ENCODE data around the gene ATRIP.
"Not testable (repeated sequence)": the region's sequence is repeated elsewhere in the genome, so short reads cannot be mapped to it uniquely, and the experiment has no call there.

The ATRIP gene

GRCh38 chr3:48467110-48467454 is 20.5 kb downstream of the ATRIP start:
- peak overlapping the region; percentile 91 for H3K9ac ChIP-seq (ENCODE audit: low read length)

DNA sequence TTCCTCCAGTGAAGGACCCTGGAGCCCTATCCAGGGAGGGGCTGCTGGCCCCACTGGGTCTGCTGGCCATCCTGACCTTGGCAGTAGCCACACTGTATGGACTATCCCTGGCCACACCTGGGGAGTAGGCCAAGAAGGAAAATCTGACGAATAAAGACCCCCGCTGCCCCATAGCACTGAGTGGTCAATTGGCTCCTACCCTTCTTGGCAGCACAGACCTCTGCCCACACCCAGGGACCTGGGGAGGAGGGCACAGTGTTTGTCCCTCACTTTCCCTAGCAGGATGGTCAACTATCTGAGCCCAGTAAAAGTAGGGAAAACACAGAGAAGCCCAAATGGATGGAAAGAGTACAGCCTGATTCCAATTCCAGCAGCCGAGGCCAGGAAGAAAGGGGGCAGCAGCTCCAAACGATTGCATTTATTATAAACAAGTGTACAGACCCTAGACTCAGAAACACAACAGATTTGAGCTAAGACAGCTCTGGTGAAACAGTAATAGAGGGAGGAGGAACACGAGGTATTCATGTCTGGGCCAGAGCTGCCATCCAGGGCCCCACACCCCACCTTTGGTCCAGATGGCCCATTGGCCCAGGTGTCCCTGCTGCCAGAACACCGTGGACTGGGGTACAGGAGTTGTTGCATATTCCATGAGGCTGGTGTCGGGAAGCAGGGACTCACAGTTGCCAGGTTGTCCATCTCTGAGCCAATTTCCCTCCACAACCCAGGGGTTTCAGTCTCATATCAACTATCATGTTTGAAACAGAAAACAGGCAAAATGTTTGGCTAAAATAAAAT is 21.1 kb downstream of the ATRIP start:
- H3K4me1 ChIP-seq (ENCODE audit: insufficient read depth, low read length) = peaks cover 72% of the 10 kb centered on the region
- peaks cover 32% of the 10 kb centered on the region for H3K36me3 ChIP-seq (ENCODE audit: insufficient read depth, low read length)
- no peaks in the 10 kb centered on the region for H3K27me3 ChIP-seq (ENCODE audit: control insufficient read depth in 1 of 2, insufficient read depth in 2 of 2, low read length in 2 of 2)
- peak overlapping the region; percentile 4 to 86 for H3K4me3 ChIP-seq (ENCODE audit: low read depth in 1 of 2, low read length in 2 of 2)
- peak overlapping the region; percentile 97 for H3K27ac ChIP-seq (ENCODE audit: low read depth, low read length)
- peak overlapping the region; percentile 91 for H3K9ac ChIP-seq (ENCODE audit: low read length)
- H3K9me3 ChIP-seq (ENCODE audit: low read length) = no peaks in the 10 kb centered on the region

More at GRCh38 chr3:48467110-48467454, 20.5 kb downstream of the ATRIP start:
- peaks cover 32% of the 10 kb centered on the region for H3K36me3 ChIP-seq (ENCODE audit: insufficient read depth, low read length)
- H3K27me3 ChIP-seq (ENCODE audit: control insufficient read depth in 1 of 2, insufficient read depth in 2 of 2, low read length in 2 of 2) = no peaks in the 10 kb centered on the region
- peaks cover 71% of the 10 kb centered on the region for H3K4me1 ChIP-seq (ENCODE audit: insufficient read depth, low read length)
- peak overlapping the region; percentile 97 for H3K27ac ChIP-seq (ENCODE audit: low read depth, low read length)
- H3K9me3 ChIP-seq (ENCODE audit: low read length) = no peaks in the 10 kb centered on the region
- peak overlapping the region; percentile 4 to 86 for H3K4me3 ChIP-seq (ENCODE audit: low read depth in 1 of 2, low read length in 2 of 2)

DNA sequence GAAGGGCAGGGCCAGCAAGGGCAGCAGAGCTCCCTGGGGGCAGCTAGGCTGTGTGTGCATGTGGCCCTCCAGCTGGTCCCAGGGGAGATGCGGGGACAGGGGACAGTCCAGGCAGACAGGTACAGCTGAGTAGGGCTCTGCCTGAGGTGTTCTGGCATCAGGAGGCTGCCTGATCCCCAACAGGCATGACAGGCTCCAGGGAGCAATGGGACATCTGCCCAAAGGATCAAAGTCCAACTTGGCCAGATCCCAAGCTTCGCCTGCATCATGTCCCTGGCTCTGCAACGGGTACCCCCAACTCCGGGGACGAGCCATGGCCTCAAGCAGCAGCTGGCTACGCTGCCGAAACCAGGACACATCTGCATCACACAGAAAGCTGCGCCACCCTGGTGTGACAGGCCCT is 21.8 kb downstream of the ATRIP start:
- H3K27me3 ChIP-seq (ENCODE audit: control insufficient read depth in 1 of 2, insufficient read depth in 2 of 2, low read length in 2 of 2) = no peaks in the 10 kb centered on the region
- H3K4me1 ChIP-seq (ENCODE audit: insufficient read depth, low read length) = peaks cover 74% of the 10 kb centered on the region
- no peak overlapping the region for H3K9ac ChIP-seq (ENCODE audit: low read length)
- no peak overlapping the region for H3K4me3 ChIP-seq (ENCODE audit: low read depth in 1 of 2, low read length in 2 of 2)
- no peak overlapping the region for H3K27ac ChIP-seq (ENCODE audit: low read depth, low read length)
- peaks cover 32% of the 10 kb centered on the region for H3K36me3 ChIP-seq (ENCODE audit: insufficient read depth, low read length)
- no peaks in the 10 kb centered on the region for H3K9me3 ChIP-seq (ENCODE audit: low read length)

- Histone ChIP-seq H3K9me3 (ENCODE audit: low read length) (no peaks in the 10 kb centered on the region), H3K9ac (ENCODE audit: low read length) (no peak overlapping the region), H3K4me1 (ENCODE audit: insufficient read depth, low read length) (peaks cover 77% of the 10 kb centered on the region), H3K27me3 (ENCODE audit: control insufficient read depth in 1 of 2, insufficient read depth in 2 of 2, low read length in 2 of 2) (no peaks in the 10 kb centered on the region), H3K27ac (ENCODE audit: low read depth, low read length) (no peak overlapping the region), H3K4me3 (ENCODE audit: low read depth in 1 of 2, low read length in 2 of 2) (no peak overlapping the region), H3K36me3 (ENCODE audit: insufficient read depth, low read length) (peaks cover 32% of the 10 kb centered on the region)
Measured at GRCh38 chr3:48469046-48469915, 22.7 kb downstream of the ATRIP start.

GRCh38 chr3:48470286-48470685 is 23.7 kb downstream of the ATRIP start:
- H3K4me1 ChIP-seq (ENCODE audit: insufficient read depth, low read length) = peaks cover 71% of the 10 kb centered on the region
- peaks cover 32% of the 10 kb centered on the region for H3K36me3 ChIP-seq (ENCODE audit: insufficient read depth, low read length)
- no peaks in the 10 kb centered on the region for H3K27me3 ChIP-seq (ENCODE audit: control insufficient read depth in 1 of 2, insufficient read depth in 2 of 2, low read length in 2 of 2)
- H3K27ac ChIP-seq (ENCODE audit: low read depth, low read length) = no peak overlapping the region
- no peaks in the 10 kb centered on the region for H3K9me3 ChIP-seq (ENCODE audit: low read length)
- H3K9ac ChIP-seq (ENCODE audit: low read length) = no peak overlapping the region
- H3K4me3 ChIP-seq (ENCODE audit: low read depth in 1 of 2, low read length in 2 of 2) = no peak overlapping the region

DNA sequence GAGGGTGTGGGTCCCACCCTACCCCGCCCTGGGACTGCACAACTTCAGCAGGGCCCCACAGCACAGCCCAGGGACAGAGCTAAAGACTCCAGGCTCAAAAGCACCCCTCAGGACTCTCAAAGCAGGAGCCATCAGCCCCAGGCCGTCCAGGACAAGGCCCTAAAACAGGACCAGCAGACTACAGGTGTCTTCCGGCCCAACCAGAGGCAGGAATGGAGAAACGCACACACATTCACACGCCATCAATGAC is 26.1 kb downstream of the ATRIP start:
- peak overlapping the region; percentile 100 for H3K9ac ChIP-seq (ENCODE audit: low read length)
- H3K4me3 ChIP-seq (ENCODE audit: low read depth in 1 of 2, low read length in 2 of 2) = peak overlapping the region; percentile 82 to 98
- H3K27ac ChIP-seq (ENCODE audit: low read depth, low read length) = peak overlapping the region; percentile 85
- H3K4me1 ChIP-seq (ENCODE audit: insufficient read depth, low read length) = peaks cover 50% of the 10 kb centered on the region
- no peaks in the 10 kb centered on the region for H3K9me3 ChIP-seq (ENCODE audit: low read length)
- H3K27me3 ChIP-seq (ENCODE audit: control insufficient read depth in 1 of 2, insufficient read depth in 2 of 2, low read length in 2 of 2) = no peaks in the 10 kb centered on the region
- peaks cover 24% of the 10 kb centered on the region for H3K36me3 ChIP-seq (ENCODE audit: insufficient read depth, low read length)

DNA sequence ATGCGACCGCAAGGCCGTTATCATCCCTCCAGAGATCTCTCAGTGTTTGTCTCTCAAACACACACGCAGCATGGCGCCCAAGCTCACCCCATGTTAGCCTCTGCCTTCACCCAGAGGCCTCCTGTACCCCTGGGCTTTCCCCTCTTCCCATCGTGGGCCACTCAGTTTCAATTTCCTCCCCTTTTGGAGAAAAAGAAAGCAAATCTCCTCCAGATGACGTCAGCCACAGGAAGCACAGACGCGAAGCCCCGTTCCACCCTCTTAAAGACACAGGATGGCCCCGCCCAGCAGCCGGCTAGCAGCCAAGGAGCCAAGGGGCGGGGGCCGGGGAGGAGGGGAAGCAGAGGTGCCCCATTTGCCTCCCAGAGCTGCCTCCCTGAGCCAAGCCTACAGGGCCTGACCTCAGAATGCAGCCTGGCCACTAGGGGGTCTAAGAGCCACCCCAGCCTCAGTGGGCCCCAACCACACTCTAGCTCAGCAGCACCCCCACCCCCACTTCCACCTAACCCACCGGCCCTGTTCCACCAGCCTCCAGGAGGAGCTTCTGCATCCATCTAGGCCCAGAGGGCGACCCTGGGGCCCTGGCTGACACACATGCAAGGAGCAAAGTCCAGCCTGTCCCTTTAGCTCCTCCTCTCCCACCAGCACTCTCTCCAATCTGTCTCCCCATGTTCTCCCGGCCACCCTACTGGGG is 26.5 kb downstream of the ATRIP start:
- Histone ChIP-seq H3K36me3 (ENCODE audit: insufficient read depth, low read length) (peaks cover 19% of the 10 kb centered on the region), H3K4me1 (ENCODE audit: insufficient read depth, low read length) (peaks cover 45% of the 10 kb centered on the region)

GRCh38 chr3:48473617-48473952 is 27.0 kb downstream of the ATRIP start:
- peak overlapping the region; percentile 100 for H3K9ac ChIP-seq (ENCODE audit: low read length)

More for the DNA sequence above, 26.5 kb downstream of the ATRIP start:
- Histone ChIP-seq H3K27ac (ENCODE audit: low read depth, low read length) (peak overlapping the region; percentile 85), H3K27me3 (ENCODE audit: control insufficient read depth in 1 of 2, insufficient read depth in 2 of 2, low read length in 2 of 2) (no peaks in the 10 kb centered on the region), H3K9ac (ENCODE audit: low read length) (peak overlapping the region; percentile 100), H3K9me3 (ENCODE audit: low read length) (no peaks in the 10 kb centered on the region), H3K4me3 (ENCODE audit: low read depth in 1 of 2, low read length in 2 of 2) (peak overlapping the region; percentile 82 to 98)

GRCh38 chr3:48474031-48474430 is 27.5 kb downstream of the ATRIP start:
- not testable (repeated sequence) for H3K4me3 ChIP-seq (ENCODE audit: low read depth in 1 of 2, low read length in 2 of 2); H3K27ac ChIP-seq (ENCODE audit: low read depth, low read length); H3K36me3 ChIP-seq (ENCODE audit: insufficient read depth, low read length); H3K27me3 ChIP-seq (ENCODE audit: control insufficient read depth in 1 of 2, insufficient read depth in 2 of 2, low read length in 2 of 2); H3K9ac ChIP-seq (ENCODE audit: low read length); H3K9me3 ChIP-seq (ENCODE audit: low read length)
- H3K4me1 ChIP-seq (ENCODE audit: insufficient read depth, low read length) = peaks cover 36% of the 10 kb centered on the region

More at GRCh38 chr3:48473617-48473952, 27.0 kb downstream of the ATRIP start:
- Histone ChIP-seq H3K27me3 (ENCODE audit: control insufficient read depth in 1 of 2, insufficient read depth in 2 of 2, low read length in 2 of 2) (no peaks in the 10 kb centered on the region), H3K36me3 (ENCODE audit: insufficient read depth, low read length) (peaks cover 14% of the 10 kb centered on the region), H3K4me3 (ENCODE audit: low read depth in 1 of 2, low read length in 2 of 2) (no peak overlapping the region), H3K4me1 (ENCODE audit: insufficient read depth, low read length) (peaks cover 40% of the 10 kb centered on the region), H3K9me3 (ENCODE audit: low read length) (no peaks in the 10 kb centered on the region), H3K27ac (ENCODE audit: low read depth, low read length) (peak overlapping the region; percentile 85)

DNA sequence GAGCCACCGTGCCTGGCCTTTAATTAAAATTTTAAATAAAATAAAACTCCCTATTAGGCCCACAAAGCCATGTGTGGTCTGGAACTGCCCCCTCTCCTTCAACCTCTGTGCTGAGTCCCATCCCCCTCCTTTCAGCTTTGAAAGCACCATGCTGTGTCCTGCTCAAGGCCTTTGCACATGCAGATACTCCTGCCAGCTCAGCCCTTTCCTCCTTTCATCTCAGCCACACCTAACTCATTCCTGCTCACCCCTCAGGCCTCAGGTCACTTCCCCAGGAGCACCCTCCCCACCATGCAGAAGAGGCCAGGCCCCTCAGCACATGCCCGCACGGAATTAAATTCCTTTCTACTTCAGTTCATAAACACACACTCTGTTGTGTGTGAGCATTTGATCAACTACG is 28.1 kb downstream of the ATRIP start:
- Histone ChIP-seq H3K27ac (ENCODE audit: low read depth, low read length) (no peak overlapping the region), H3K4me3 (ENCODE audit: low read depth in 1 of 2, low read length in 2 of 2) (no peak overlapping the region), H3K27me3 (ENCODE audit: control insufficient read depth in 1 of 2, insufficient read depth in 2 of 2, low read length in 2 of 2) (no peaks in the 10 kb centered on the region), H3K9ac (ENCODE audit: low read length) (no peak overlapping the region), H3K9me3 (ENCODE audit: low read length) (no peaks in the 10 kb centered on the region), H3K36me3 (ENCODE audit: insufficient read depth, low read length) (peaks cover 5% of the 10 kb centered on the region), H3K4me1 (ENCODE audit: insufficient read depth, low read length) (peaks cover 30% of the 10 kb centered on the region)

- Histone ChIP-seq H3K9me3 (ENCODE audit: low read length) (no peaks in the 10 kb centered on the region), H3K36me3 (ENCODE audit: insufficient read depth, low read length) (peaks cover under 1% of the 10 kb centered on the region), H3K4me1 (ENCODE audit: insufficient read depth, low read length) (peaks cover 24% of the 10 kb centered on the region), H3K27ac (ENCODE audit: low read depth, low read length) (no peak overlapping the region), H3K27me3 (ENCODE audit: control insufficient read depth in 1 of 2, insufficient read depth in 2 of 2, low read length in 2 of 2) (no peaks in the 10 kb centered on the region), H3K9ac (ENCODE audit: low read length) (no peak overlapping the region), H3K4me3 (ENCODE audit: low read depth in 1 of 2, low read length in 2 of 2) (no peak overlapping the region)
Measured at GRCh38 chr3:48475188-48475587, 28.7 kb downstream of the ATRIP start.

Measured in muscle layer of colon (tissue), 2 donors.